ENCODE measurements around the gene SERPINB1. TPM values are rescaled to one million over a fixed set of nuclear protein-coding genes. Genes with fewer than 3 reads are reported as not detected.

Gene SERPINB1
- total RNA-seq, 4 donors from 2014 or later: 7.7 to 28.2 (median 17.2) TPM

DNA sequence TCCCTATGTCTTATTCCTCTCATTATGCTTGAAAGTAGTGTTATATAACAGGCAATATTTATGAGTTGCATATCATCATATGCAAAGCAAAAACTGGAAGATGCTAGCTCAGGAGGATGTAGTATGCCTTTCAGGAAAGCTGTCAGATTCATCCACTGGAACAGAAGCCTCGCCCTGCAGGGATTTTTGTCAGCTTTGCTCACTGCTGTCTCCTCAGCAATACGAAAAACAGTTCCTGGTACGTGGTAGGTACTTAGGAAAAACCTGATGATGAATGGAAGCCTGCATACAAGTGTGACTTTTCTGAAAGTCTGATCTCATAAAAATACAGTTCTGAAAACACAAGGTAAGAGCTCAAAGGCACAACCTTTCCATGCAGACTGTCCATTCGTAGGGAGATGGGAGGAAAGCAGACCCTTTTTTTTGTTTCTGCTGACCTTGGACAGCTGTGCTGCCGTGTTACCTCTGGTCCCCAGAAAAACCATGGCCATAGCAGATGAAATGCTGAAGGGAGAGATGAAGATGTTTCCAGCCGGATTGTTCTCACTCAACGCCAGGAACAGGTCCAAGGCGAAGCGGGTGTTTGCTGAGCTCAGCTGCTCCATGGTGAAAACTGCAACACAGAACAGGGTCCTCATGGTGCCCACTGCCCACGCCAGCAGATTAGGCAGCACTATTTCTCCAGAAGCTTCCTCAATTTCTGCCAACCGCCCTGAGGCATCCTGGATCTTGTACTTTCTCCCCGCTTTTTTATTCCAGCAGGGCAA, 1.5 kb downstream of the SERPINB1 start:
- no peak for DNase-seq
- Histone ChIP-seq H3K4me1 (no peaks in the 10 kb centered on the region), H3K9me3 (no peaks in the 10 kb centered on the region), H3K4me3 (no peak overlapping the region), H3K27me3 (no peaks in the 10 kb centered on the region), H3K36me3 (no peaks in the 10 kb centered on the region), H3K27ac (peak overlapping the region; percentile 90)
- intact Hi-C loops (cut with DNase I; ENCODE audit: low total_unique reads): loop anchor here (10.0 kb wide), 1 partner anchor 95 kb away; no protein-coding TSS in a partner anchor
- TF ChIP-seq POLR2A (IDR thresholded peaks at IDR 0.05): no peak
- TF ChIP-seq, protein P1, sequence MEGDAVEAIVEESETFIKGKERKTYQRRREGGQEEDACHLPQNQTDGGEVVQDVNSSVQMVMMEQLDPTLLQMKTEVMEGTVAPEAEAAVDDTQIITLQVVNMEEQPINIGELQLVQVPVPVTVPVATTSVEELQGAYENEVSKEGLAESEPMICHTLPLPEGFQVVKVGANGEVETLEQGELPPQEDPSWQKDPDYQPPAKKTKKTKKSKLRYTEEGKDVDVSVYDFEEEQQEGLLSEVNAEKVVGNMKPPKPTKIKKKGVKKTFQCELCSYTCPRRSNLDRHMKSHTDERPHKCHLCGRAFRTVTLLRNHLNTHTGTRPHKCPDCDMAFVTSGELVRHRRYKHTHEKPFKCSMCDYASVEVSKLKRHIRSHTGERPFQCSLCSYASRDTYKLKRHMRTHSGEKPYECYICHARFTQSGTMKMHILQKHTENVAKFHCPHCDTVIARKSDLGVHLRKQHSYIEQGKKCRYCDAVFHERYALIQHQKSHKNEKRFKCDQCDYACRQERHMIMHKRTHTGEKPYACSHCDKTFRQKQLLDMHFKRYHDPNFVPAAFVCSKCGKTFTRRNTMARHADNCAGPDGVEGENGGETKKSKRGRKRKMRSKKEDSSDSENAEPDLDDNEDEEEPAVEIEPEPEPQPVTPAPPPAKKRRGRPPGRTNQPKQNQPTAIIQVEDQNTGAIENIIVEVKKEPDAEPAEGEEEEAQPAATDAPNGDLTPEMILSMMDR (IDR thresholded peaks at IDR 0.05): no peak

DNA sequence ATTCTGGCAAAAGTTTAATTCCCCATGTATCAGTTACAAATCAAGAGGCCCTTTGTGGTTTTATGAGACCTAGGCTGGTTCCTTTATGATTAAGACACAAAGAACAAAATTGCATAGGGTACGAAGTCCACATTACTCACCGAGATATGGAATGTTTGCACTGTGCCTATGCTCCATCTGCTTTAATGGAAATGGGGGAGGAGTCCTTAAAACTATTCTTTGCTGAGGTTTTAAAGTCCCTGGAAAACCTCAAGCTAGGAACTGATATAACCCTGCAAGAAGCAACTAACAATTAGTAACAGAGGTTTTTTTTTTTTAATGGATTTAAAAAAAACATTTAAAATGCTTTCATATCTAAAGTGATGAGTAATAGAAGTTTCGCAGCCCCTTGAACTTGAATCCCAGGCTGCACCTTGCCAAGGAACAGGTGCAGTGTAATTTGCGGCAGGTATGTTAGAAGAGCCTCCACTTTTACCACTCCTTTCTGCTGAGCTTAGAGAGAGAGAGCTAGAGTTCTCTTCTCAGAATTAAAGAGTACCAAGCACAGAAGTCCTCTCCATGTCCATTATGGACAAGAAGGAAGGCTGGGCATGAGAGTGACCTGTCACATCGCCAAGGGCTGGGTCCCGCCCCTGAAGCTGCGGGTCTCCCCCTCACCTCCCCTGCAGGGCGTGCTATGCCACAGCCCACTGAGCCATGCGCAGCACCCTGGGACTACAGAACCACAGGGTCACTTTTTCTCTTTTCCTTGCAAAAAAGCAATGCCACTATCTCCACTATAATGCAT, 2.3 kb downstream of the SERPINB1 start:
- Histone ChIP-seq H3K4me3 (no peak overlapping the region), H3K4me1 (no peaks in the 10 kb centered on the region), H3K9me3 (no peaks in the 10 kb centered on the region), H3K36me3 (no peaks in the 10 kb centered on the region), H3K27ac (peak overlapping the region in 1 of 2 donors; percentile 10), H3K27me3 (no peaks in the 10 kb centered on the region)
- intact Hi-C loops (cut with DNase I; ENCODE audit: low total_unique reads): no loop called here
- no peak for DNase-seq
- TF ChIP-seq POLR2A (IDR thresholded peaks at IDR 0.05): no peak
- TF ChIP-seq, protein P1 (IDR thresholded peaks at IDR 0.05): no peak

DNA sequence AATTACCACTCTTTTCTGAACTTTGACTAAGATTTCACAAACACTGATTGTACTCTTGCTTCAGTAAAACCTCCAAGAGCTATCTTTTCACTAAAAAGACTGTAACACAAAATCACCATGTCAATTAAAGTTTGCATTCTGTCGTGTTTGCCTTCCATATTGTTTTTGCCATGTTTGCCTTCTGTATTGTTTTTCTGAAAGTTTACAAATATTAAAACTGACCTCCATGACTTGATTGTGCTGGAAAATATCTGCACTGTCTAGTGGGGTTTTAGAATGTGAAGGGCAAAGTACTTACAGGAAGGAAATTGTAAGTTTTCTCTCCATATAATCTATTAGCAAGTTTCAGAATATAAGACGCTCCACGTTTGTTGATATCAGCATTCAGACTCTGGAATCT, 3.4 kb downstream of the SERPINB1 start:
- Histone ChIP-seq H3K36me3 (no peaks in the 10 kb centered on the region), H3K4me1 (no peaks in the 10 kb centered on the region)
- intact Hi-C loops (cut with DNase I; ENCODE audit: low total_unique reads): no loop called here

DNA sequence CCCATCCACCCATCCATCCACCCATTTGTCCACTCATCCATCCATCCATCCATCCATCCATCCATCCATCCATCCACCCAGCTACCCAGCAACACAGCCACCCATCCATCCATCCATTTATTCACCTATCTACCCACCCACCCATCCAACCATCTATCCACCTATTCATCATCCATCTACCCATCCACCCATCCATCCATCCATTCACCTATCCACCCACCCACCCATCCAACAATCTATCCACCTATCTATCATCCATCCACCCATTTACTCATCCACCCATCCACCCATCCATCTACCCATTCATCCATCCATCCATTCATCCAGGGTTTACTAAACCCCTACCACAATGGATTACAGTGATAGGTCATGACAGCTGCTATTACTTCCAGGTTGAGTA, 7.4 kb downstream of the SERPINB1 start:
- Histone ChIP-seq H3K27ac (no peak overlapping the region), H3K9me3 (no peaks in the 10 kb centered on the region), H3K36me3 (no peaks in the 10 kb centered on the region), H3K27me3 (no peaks in the 10 kb centered on the region), H3K4me1 (no peaks in the 10 kb centered on the region), H3K4me3 (no peak overlapping the region)
- DNase-seq: no peak
- TF ChIP-seq, protein P1 (IDR thresholded peaks at IDR 0.05): no peak
- no peak for TF ChIP-seq POLR2A (IDR thresholded peaks at IDR 0.05)
- intact Hi-C loops (cut with DNase I; ENCODE audit: low total_unique reads): no loop called here

More for the DNA sequence above, 3.4 kb downstream of the SERPINB1 start:
- Histone ChIP-seq H3K9me3 (no peaks in the 10 kb centered on the region), H3K27me3 (no peaks in the 10 kb centered on the region), H3K4me3 (no peak overlapping the region), H3K27ac (no peak overlapping the region)
- TF ChIP-seq, protein P1 (IDR thresholded peaks at IDR 0.05): no peak
- no peak for TF ChIP-seq POLR2A (IDR thresholded peaks at IDR 0.05)
- DNase-seq: no peak

DNA sequence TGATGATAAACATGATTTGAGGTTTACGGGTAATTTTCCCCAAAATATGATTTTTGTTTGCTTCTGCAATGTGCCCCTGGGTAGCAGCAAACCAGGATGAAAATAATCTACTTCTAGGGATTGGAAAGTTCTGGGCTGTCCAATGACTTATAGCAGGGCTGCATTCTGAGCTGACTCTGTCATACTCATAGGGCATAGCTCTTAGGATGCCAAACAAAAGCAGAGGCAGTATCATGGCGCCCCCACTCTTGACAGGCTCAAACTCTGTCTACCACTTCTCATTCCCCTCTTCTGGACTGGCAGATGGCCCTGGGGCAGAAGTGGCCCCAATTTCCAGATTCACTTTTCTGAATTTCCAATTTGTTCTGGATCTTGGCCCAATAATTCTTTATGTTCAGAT, 10.3 kb downstream of the SERPINB1 start:
- intact Hi-C loops (cut with DNase I; ENCODE audit: low total_unique reads): no loop called here
- H3K27me3 ChIP-seq: no peaks in the 10 kb centered on the region
- no peaks in the 10 kb centered on the region for H3K9me3 ChIP-seq
- DNase-seq: no peak
- H3K4me3 ChIP-seq: no peak overlapping the region
- H3K36me3 ChIP-seq: no peaks in the 10 kb centered on the region
- no peak overlapping the region for H3K27ac ChIP-seq
- H3K4me1 ChIP-seq: no peaks in the 10 kb centered on the region
- no peak for TF ChIP-seq POLR2A (IDR thresholded peaks at IDR 0.05)
- TF ChIP-seq, protein P1 (IDR thresholded peaks at IDR 0.05): no peak

Data from uterus (tissue), 4 donors.